Upper lobe of left lung (tissue), 4 donors: ENCODE measurements around the gene CAMK4.

Experiments used
- POLR2A ChIP-seq, 4 donors: fragments of 450-650 bp; IDR thresholded peaks; one replicate each; pipeline ENCODE4 v1.5.1; 2016 to 2017; ENCODE audit warnings: antibody characterized with exemption in 4 of 4, mild to moderate bottlenecking in 2 of 4
- TF ChIP-seq, protein P1 (sequence below), 6 experiments: fragments of 450-650 bp in 4 of 6; fragments of 200-600 bp in 2 of 6; sonication (generic) in 2 of 6; IDR thresholded peaks; one replicate each; pipeline ENCODE4 v1.5.1; 2016 to 2019; ENCODE audit warnings: antibody characterized with exemption in 6 of 6

DNA sequence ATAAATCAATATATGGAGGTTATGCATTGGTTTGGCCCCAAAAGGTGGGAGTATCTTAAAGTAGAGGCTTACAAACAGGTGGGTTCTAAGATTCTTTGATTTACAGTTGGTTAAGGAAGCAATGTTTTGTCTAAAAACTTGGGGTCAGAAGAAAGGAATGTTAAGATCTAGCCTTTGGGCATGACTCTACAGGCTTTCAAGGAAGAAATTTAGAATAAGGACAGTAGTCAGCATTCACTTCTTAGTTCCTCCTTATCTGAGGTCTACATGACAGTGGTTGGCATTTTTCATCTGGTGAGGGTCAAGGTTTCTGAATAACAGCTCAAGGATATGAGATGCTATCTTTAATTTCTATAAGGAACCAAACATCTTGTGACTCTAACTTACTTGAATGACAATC lies 122.8 kb downstream of the CAMK4 start:
- TF ChIP-seq, protein P1, sequence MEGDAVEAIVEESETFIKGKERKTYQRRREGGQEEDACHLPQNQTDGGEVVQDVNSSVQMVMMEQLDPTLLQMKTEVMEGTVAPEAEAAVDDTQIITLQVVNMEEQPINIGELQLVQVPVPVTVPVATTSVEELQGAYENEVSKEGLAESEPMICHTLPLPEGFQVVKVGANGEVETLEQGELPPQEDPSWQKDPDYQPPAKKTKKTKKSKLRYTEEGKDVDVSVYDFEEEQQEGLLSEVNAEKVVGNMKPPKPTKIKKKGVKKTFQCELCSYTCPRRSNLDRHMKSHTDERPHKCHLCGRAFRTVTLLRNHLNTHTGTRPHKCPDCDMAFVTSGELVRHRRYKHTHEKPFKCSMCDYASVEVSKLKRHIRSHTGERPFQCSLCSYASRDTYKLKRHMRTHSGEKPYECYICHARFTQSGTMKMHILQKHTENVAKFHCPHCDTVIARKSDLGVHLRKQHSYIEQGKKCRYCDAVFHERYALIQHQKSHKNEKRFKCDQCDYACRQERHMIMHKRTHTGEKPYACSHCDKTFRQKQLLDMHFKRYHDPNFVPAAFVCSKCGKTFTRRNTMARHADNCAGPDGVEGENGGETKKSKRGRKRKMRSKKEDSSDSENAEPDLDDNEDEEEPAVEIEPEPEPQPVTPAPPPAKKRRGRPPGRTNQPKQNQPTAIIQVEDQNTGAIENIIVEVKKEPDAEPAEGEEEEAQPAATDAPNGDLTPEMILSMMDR (IDR thresholded peaks at IDR 0.05): no peak
- no peak for TF ChIP-seq POLR2A (IDR thresholded peaks at IDR 0.05)
